Mesenchymal stem cell (in vitro differentiated cells and primary cell): ENCODE measurements around the gene SUCLA2.
"Not testable (repeated sequence)": the region's sequence is repeated elsewhere in the genome, so short reads cannot be mapped to it uniquely, and the experiment has no call there.

Source experiments
- DNase-seq: peaks from one replicate; pipeline ENCODE4 v3.0.0-alpha.2; 2013
- H2AFZ ChIP-seq: one replicate; pipeline ENCODE4 v1.6.1; 2013; ENCODE audit warnings: low read depth, mild to moderate bottlenecking, control low read depth, inconsistent platforms, low read length, moderate library complexity
- H2AK5ac ChIP-seq: 2 replicates; pipeline ENCODE4 v1.6.1; 2013; ENCODE audit warnings: low read length, moderate library complexity, mild to moderate bottlenecking, inconsistent platforms; ENCODE audit not compliant: severe bottlenecking
- H2BK120ac ChIP-seq: one replicate; pipeline ENCODE4 v1.6.1; 2013; ENCODE audit warnings: low read depth, mild to moderate bottlenecking, inconsistent platforms, low read length, moderate library complexity
- H2BK12ac ChIP-seq, 2 experiments: one replicate each; pipeline ENCODE4 v1.6.1; 2013; ENCODE audit warnings: inconsistent platforms in 2 of 2, low read length in 2 of 2, mild to moderate bottlenecking in 2 of 2, moderate library complexity in 2 of 2, control low read depth in 1 of 2
- H2BK15ac ChIP-seq: one replicate; pipeline ENCODE4 v1.6.1; 2013; ENCODE audit warnings: mild to moderate bottlenecking, low read depth, inconsistent platforms; ENCODE audit not compliant: poor library complexity, severe bottlenecking
- H2BK5ac ChIP-seq: 2 replicates; pipeline ENCODE4 v1.6.1; 2013; ENCODE audit warnings: low read depth, mild to moderate bottlenecking, low read length, control low read depth, inconsistent platforms; ENCODE audit not compliant: poor library complexity, severe bottlenecking
- H3K14ac ChIP-seq, 2 experiments: one replicate each; pipeline ENCODE4 v1.6.1; 2013; ENCODE audit warnings: inconsistent platforms in 2 of 2, low read length in 2 of 2, control low read depth in 1 of 2, mild to moderate bottlenecking in 1 of 2, moderate library complexity in 1 of 2
- H3K18ac ChIP-seq, 2 experiments: one replicate each; pipeline ENCODE4 v1.6.1; 2013; ENCODE audit warnings: inconsistent platforms in 2 of 2, low read length in 2 of 2, control low read depth in 1 of 2, low read depth in 1 of 2, mild to moderate bottlenecking in 1 of 2
- H3K23ac ChIP-seq, 2 experiments: one replicate each; pipeline ENCODE4 v1.6.1; 2013; ENCODE audit warnings: inconsistent platforms in 2 of 2, low read length in 2 of 2, mild to moderate bottlenecking in 2 of 2, moderate library complexity in 2 of 2, control low read depth in 1 of 2
- H3K27ac ChIP-seq: 2 replicates; pipeline ENCODE4 v1.5.1; 2013; ENCODE audit warnings: mild to moderate bottlenecking, moderate library complexity, low read length, control low read depth, inconsistent platforms; ENCODE audit not compliant: poor library complexity, severe bottlenecking
- H3K27me3 ChIP-seq, 2 experiments: 2 replicates each; pipeline versions ENCODE4 v1.6.1 to v1.7.0; 2013; ENCODE audit warnings: low read length in 2 of 2, mild to moderate bottlenecking in 2 of 2, moderate library complexity in 2 of 2, control low read depth in 1 of 2, inconsistent platforms in 1 of 2; ENCODE audit not compliant: control insufficient read depth in 1 of 2, insufficient read depth in 1 of 2
- H3K36me3 ChIP-seq, 2 experiments: 2 replicates each; pipeline versions ENCODE4 v1.6.1 to v1.7.0; 2013; ENCODE audit warnings: low read length in 2 of 2, control low read depth in 1 of 2, inconsistent platforms in 1 of 2, low read depth in 1 of 2, mild to moderate bottlenecking in 1 of 2; ENCODE audit not compliant: insufficient read depth in 2 of 2, control insufficient read depth in 1 of 2
- H3K4ac ChIP-seq, 2 experiments: one replicate each; pipeline ENCODE4 v1.6.1; 2013; ENCODE audit warnings: inconsistent platforms in 2 of 2, low read length in 2 of 2, mild to moderate bottlenecking in 2 of 2, moderate library complexity in 2 of 2, control low read depth in 1 of 2, low read depth in 1 of 2
- H3K4me1 ChIP-seq: 2 replicates; pipeline ENCODE4 v1.6.1; 2013; ENCODE audit warnings: low read depth, low read length, control low read depth; ENCODE audit not compliant: control insufficient read depth, insufficient read depth
- H3K4me2 ChIP-seq: 2 replicates; pipeline ENCODE4 v1.6.1; 2013; ENCODE audit warnings: low read length, mild to moderate bottlenecking, inconsistent platforms; ENCODE audit not compliant: poor library complexity, severe bottlenecking
- H3K4me3 ChIP-seq, 2 experiments: 2 replicates each; pipeline versions ENCODE4 v1.5.1 to v1.7.0; 2013; ENCODE audit warnings: low read length in 2 of 2, mild to moderate bottlenecking in 2 of 2, control low read depth in 1 of 2, low read depth in 1 of 2; ENCODE audit not compliant: insufficient read depth in 1 of 2
- H3K79me1 ChIP-seq: replicated peaks from 2 replicates; pipeline ENCODE4 v1.6.1; 2013; ENCODE audit warnings: mild to moderate bottlenecking, control low read depth, low read length, inconsistent platforms; ENCODE audit not compliant: poor library complexity, severe bottlenecking
- H3K9ac ChIP-seq: 2 replicates; pipeline ENCODE4 v1.7.0; 2013; ENCODE audit warnings: mild to moderate bottlenecking, low read length, moderate library complexity
- H3K9me3 ChIP-seq: 2 replicates; pipeline ENCODE4 v1.7.0; 2013; ENCODE audit warnings: mild to moderate bottlenecking, low read length; ENCODE audit not compliant: control insufficient read depth
- H4K8ac ChIP-seq: one replicate; pipeline ENCODE4 v1.6.1; 2013; ENCODE audit warnings: inconsistent platforms, mild to moderate bottlenecking, low read length, moderate library complexity
- H4K91ac ChIP-seq: one replicate; pipeline ENCODE4 v1.6.1; 2013; ENCODE audit warnings: mild to moderate bottlenecking, low read length, inconsistent platforms
- WGBS: methylation state at CpG from one replicate; pipeline ENCODE4 v1.1.7; 2013; ENCODE audit warnings: mixed read lengths; 5-methylcytosine and 5-hydroxymethylcytosine counted together

SUCLA2 gene

GRCh38 chr13:47949799-47950198, 51.3 kb downstream of the SUCLA2 start:
- Histone ChIP-seq H2BK120ac (no peak overlapping the region), H3K18ac (no peak overlapping the region), H3K27ac (no peak overlapping the region), H3K27me3 (no peaks in the 10 kb centered on the region), H4K8ac (no peak overlapping the region), H3K14ac (no peak overlapping the region), H2BK5ac (no peak overlapping the region), H4K91ac (no peak overlapping the region), H3K4me3 (no peak overlapping the region), H3K9ac (no peak overlapping the region), H3K79me1 (peaks cover 6% of the 10 kb centered on the region), H3K9me3 (no peaks in the 10 kb centered on the region), H2AFZ (no peak overlapping the region), H3K4ac (no peak overlapping the region), H2BK12ac (no peak overlapping the region), H2BK15ac (no peak overlapping the region), H3K23ac (no peak overlapping the region), H3K4me2 (no peak overlapping the region), H2AK5ac (no peak overlapping the region), H3K4me1 (no peaks in the 10 kb centered on the region), H3K36me3 (peaks cover 0 to 83% of the 10 kb centered on the region in 2 experiments)
- DNase-seq, result no peak
- 92% methylated on average over 2 of the region's 2 CpGs for WGBS

GRCh38 chr13:47945738-47946137, 55.3 kb downstream of the SUCLA2 start:
- Histone ChIP-seq H3K4ac (no peak overlapping the region), H3K18ac (no peak overlapping the region), H3K23ac (no peak overlapping the region), H2AFZ (no peak overlapping the region), H2AK5ac (no peak overlapping the region), H4K91ac (no peak overlapping the region), H3K9me3 (no peaks in the 10 kb centered on the region), H3K27me3 (no peaks in the 10 kb centered on the region), H3K4me1 (no peaks in the 10 kb centered on the region), H2BK12ac (no peak overlapping the region), H3K9ac (no peak overlapping the region), H3K79me1 (peaks cover 2% of the 10 kb centered on the region), H2BK5ac (no peak overlapping the region), H3K36me3 (peaks cover 3 to 76% of the 10 kb centered on the region in 2 experiments), H2BK15ac (no peak overlapping the region), H3K4me3 (no peak overlapping the region), H3K4me2 (no peak overlapping the region), H3K14ac (no peak overlapping the region), H3K27ac (no peak overlapping the region), H4K8ac (no peak overlapping the region), H2BK120ac (no peak overlapping the region)
- WGBS, result 38% methylated on average over 2 of the region's 2 CpGs
- peak; percentile 81 for DNase-seq

GRCh38 chr13:47945146-47945545, 55.9 kb downstream of the SUCLA2 start:
- H2BK120ac ChIP-seq, H3K27me3 ChIP-seq: not testable (repeated sequence)

GRCh38 chr13:47934371-47934770, 66.7 kb downstream of the SUCLA2 start:
- Histone ChIP-seq H3K4ac (no peak overlapping the region), H2BK120ac (no peak overlapping the region), H3K27me3 (no peaks in the 10 kb centered on the region), H2AK5ac (no peak overlapping the region), H3K4me1 (peaks cover 3% of the 10 kb centered on the region), H4K91ac (no peak overlapping the region), H3K4me2 (no peak overlapping the region), H2BK12ac (no peak overlapping the region), H2AFZ (no peak overlapping the region), H3K18ac (no peak overlapping the region), H4K8ac (no peak overlapping the region), H3K36me3 (peaks cover 0 to 13% of the 10 kb centered on the region in 2 experiments), H3K14ac (no peak overlapping the region), H3K9ac (no peak overlapping the region), H3K27ac (no peak overlapping the region), H3K4me3 (no peak overlapping the region), H3K9me3 (no peaks in the 10 kb centered on the region), H2BK5ac (no peak overlapping the region), H3K79me1 (no peaks in the 10 kb centered on the region), H3K23ac (no peak overlapping the region), H2BK15ac (no peak overlapping the region)
- 92% methylated on average over 5 of the region's 5 CpGs for WGBS
- DNase-seq, result no peak

More at GRCh38 chr13:47945146-47945545, 55.9 kb downstream of the SUCLA2 start:
- H2AK5ac ChIP-seq, H3K4ac ChIP-seq, H3K4me3 ChIP-seq, H3K4me1 ChIP-seq, H3K18ac ChIP-seq, H2BK15ac ChIP-seq, H3K9me3 ChIP-seq, H4K8ac ChIP-seq, H2BK12ac ChIP-seq, H3K14ac ChIP-seq, H3K4me2 ChIP-seq, H3K9ac ChIP-seq, H2BK5ac ChIP-seq, H3K79me1 ChIP-seq, H4K91ac ChIP-seq, DNase-seq, H2AFZ ChIP-seq, H3K27ac ChIP-seq, H3K23ac ChIP-seq: not testable (repeated sequence)
- WGBS, result 100% methylated on average over 1 of the region's 4 CpGs
- H3K36me3 ChIP-seq, result peaks cover 3 to 75% of the 10 kb centered on the region in 2 experiments
